CD8-positive, alpha-beta memory T cell (primary cell): ENCODE data around the gene LHX2. TPM values are rescaled to one million over a fixed set of nuclear protein-coding genes. Genes with fewer than 3 reads are reported as not detected.

Experiments
- CTCF ChIA-PET: fragments of 350-600 bp; sonication (Branson Sonifier 250); formaldehyde crosslinking; loops from one replicate; lab custom pipeline; 2021; ENCODE audit warnings: antibody characterized with exemption; lab: Charles Lee
- POLR2A ChIA-PET: fragments of 350-600 bp; sonication (Branson Sonifier 250); formaldehyde crosslinking; loops from one replicate; lab custom pipeline; 2021; ENCODE audit warnings: antibody characterized with exemption; lab: Charles Lee
- DNase-seq, 5 donors: peaks; one replicate each; pipeline versions ENCODE4 v3.0.0 to v3.0.0-alpha.2; 2020 to 2022; ENCODE audit warnings: mixed read lengths in 1 of 5
- H3K27ac ChIP-seq: one replicate; pipeline ENCODE4 v1.7.0; 2013; ENCODE audit warnings: low read depth, mild to moderate bottlenecking, low read length, moderate library complexity
- H3K27me3 ChIP-seq: 2 replicates; pipeline ENCODE4 v1.7.0; 2013; ENCODE audit warnings: low read length, mild to moderate bottlenecking; ENCODE audit not compliant: insufficient read depth, poor library complexity, severe bottlenecking
- H3K36me3 ChIP-seq: 2 replicates; pipeline ENCODE4 v1.7.0; 2013; ENCODE audit warnings: mild to moderate bottlenecking, low read length, moderate library complexity; ENCODE audit not compliant: insufficient read depth
- H3K4me1 ChIP-seq: 2 replicates; pipeline ENCODE4 v1.7.0; 2013; ENCODE audit warnings: mild to moderate bottlenecking, low read length, moderate library complexity; ENCODE audit not compliant: insufficient read depth
- H3K4me3 ChIP-seq: 2 replicates; pipeline ENCODE4 v1.7.0; 2013; ENCODE audit warnings: mild to moderate bottlenecking, low read length
- H3K9me3 ChIP-seq: 2 replicates; pipeline ENCODE4 v1.7.0; 2013; ENCODE audit warnings: mild to moderate bottlenecking, low read length
- H3K27ac Mint-ChIP-seq, 8 donors: one replicate each; pipeline ENCODE4 v1.8.0; 2020 to 2021; ENCODE audit warnings: mixed read lengths in 8 of 8, mild to moderate bottlenecking in 6 of 8, inconsistent platforms in 3 of 8, moderate library complexity in 3 of 8
- H3K27me3 Mint-ChIP-seq, 2 donors: one replicate each; pipeline ENCODE4 v1.8.0; 2020 to 2021; ENCODE audit warnings: mixed read lengths in 2 of 2, mild to moderate bottlenecking in 1 of 2, moderate library complexity in 1 of 2
- H3K36me3 Mint-ChIP-seq, 3 donors: one replicate each; pipeline ENCODE4 v1.8.0; 2020 to 2021; ENCODE audit warnings: mixed read lengths in 3 of 3, inconsistent platforms in 1 of 3, mild to moderate bottlenecking in 1 of 3
- H3K4me1 Mint-ChIP-seq, 3 donors: one replicate each; pipeline ENCODE4 v1.8.0; 2020 to 2021; ENCODE audit warnings: mixed read lengths in 3 of 3, inconsistent platforms in 1 of 3, mild to moderate bottlenecking in 1 of 3
- H3K4me3 Mint-ChIP-seq, 7 donors: one replicate each; pipeline ENCODE4 v1.8.0; 2020 to 2021; ENCODE audit warnings: mixed read lengths in 7 of 7, mild to moderate bottlenecking in 6 of 7, moderate library complexity in 4 of 7, inconsistent platforms in 2 of 7
- H3K9me3 Mint-ChIP-seq, 5 donors: one replicate each; pipeline ENCODE4 v1.8.0; 2020 to 2022; ENCODE audit warnings: mixed read lengths in 5 of 5, mild to moderate bottlenecking in 3 of 5, moderate library complexity in 2 of 5, inconsistent platforms in 1 of 5
- polyA plus RNA-seq: library from polyadenylated mRNA; unstranded; fragments of 300-500 nt; fragmentation: Illumina TruSeq; gene quantifications from one replicate; pipeline ENCODE4 v1.2.3, GENCODE V29; 2021
- total RNA-seq, 2 experiments: library from RNA; stranded (reverse); gene quantifications; one replicate each; pipeline ENCODE4 v1.2.3, GENCODE V29; 2021

The LHX2 gene
- total and polyA plus RNA-seq, 3 experiments from 2014 or later, result not detected

DNA sequence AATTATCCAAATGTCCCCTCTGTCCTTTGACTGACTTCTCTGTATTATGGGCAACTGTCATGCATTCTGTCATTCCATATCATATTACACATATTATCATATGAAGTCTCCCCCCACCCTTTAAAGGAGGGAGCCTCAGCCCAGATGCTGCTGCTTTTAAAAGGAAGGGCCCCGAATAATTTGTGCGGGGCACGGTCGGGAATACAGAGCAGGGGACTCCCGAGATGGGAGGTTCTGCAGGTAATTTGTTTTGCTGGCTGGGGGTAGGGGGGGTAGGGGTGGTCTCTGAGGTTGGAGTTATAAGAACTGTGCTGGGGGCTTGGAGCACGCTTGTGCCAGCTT is 10.1 kb upstream of the LHX2 start:
- no peaks in the 10 kb centered on the region for H3K36me3 Mint-ChIP-seq
- CTCF ChIA-PET, result no interaction called here
- H3K4me3 ChIP-seq, result no peak overlapping the region
- H3K4me1 ChIP-seq, result peaks cover 16% of the 10 kb centered on the region
- H3K27ac ChIP-seq, result no peak overlapping the region
- H3K27ac Mint-ChIP-seq, result peak overlapping the region in 1 of 8 donors; percentile 9
- peaks cover 20 to 30% (median 29%) of the 10 kb centered on the region in 3 donors for H3K4me1 Mint-ChIP-seq
- no peak for DNase-seq
- H3K36me3 ChIP-seq, result no peaks in the 10 kb centered on the region
- H3K9me3 Mint-ChIP-seq, result peaks cover 0 to 2% (median 0%) of the 10 kb centered on the region in 5 donors
- H3K27me3 ChIP-seq, result peaks cover 67% of the 10 kb centered on the region
- POLR2A ChIA-PET, result no interaction called here
- peak overlapping the region in 4 of 7 donors; percentile 12 to 82 (median 34) for H3K4me3 Mint-ChIP-seq
- peaks cover 70 to 92% of the 10 kb centered on the region in 2 donors for H3K27me3 Mint-ChIP-seq
- no peaks in the 10 kb centered on the region for H3K9me3 ChIP-seq

DNA sequence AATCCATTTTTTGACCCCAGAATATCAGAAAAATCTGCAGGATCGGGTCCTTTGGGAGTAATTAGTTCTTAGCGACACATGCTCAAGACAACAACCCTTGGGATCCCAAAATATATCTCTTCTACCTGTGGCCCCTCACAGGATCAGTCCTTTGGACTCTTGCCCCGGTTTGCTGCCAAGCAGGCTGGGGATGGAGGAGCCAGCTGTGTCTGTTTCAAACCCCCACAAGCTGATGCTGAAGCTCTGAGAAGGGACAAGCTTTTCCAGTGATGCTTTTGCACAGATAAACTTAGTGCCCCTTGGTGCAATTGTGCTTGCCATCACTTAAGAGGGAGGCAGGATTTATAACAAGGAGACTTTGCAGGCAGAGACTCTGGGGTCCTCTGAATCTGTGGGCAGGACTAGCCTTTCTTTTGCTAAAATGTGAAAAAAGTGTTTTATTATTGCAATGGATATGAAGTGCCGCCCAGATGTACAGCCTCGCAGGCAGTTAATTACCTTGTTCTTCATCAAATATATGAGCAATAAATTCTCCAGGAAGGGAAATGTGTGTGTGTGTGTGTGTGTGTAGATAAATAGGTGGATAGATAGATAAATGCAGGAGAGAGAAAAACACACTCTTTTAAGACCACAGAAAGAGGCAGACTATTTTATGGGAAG is 9.6 kb upstream of the LHX2 start:
- no peak overlapping the region for H3K4me3 ChIP-seq
- Mint-ChIP-seq H3K27me3 (peaks cover 72 to 92% of the 10 kb centered on the region in 2 donors), H3K9me3 (peaks cover 0 to 2% (median 0%) of the 10 kb centered on the region in 5 donors), H3K27ac (no peak overlapping the region), H3K4me1 (peaks cover 22 to 30% (median 29%) of the 10 kb centered on the region in 3 donors), H3K36me3 (no peaks in the 10 kb centered on the region), H3K4me3 (peak overlapping the region in 1 of 7 donors; percentile 21)
- ChIA-PET CTCF (no interaction called here), POLR2A (no interaction called here)
- H3K27me3 ChIP-seq, result peaks cover 67% of the 10 kb centered on the region
- no peaks in the 10 kb centered on the region for H3K9me3 ChIP-seq
- no peak overlapping the region for H3K27ac ChIP-seq
- H3K36me3 ChIP-seq, result no peaks in the 10 kb centered on the region
- no peak for DNase-seq
- H3K4me1 ChIP-seq, result peaks cover 16% of the 10 kb centered on the region

DNA sequence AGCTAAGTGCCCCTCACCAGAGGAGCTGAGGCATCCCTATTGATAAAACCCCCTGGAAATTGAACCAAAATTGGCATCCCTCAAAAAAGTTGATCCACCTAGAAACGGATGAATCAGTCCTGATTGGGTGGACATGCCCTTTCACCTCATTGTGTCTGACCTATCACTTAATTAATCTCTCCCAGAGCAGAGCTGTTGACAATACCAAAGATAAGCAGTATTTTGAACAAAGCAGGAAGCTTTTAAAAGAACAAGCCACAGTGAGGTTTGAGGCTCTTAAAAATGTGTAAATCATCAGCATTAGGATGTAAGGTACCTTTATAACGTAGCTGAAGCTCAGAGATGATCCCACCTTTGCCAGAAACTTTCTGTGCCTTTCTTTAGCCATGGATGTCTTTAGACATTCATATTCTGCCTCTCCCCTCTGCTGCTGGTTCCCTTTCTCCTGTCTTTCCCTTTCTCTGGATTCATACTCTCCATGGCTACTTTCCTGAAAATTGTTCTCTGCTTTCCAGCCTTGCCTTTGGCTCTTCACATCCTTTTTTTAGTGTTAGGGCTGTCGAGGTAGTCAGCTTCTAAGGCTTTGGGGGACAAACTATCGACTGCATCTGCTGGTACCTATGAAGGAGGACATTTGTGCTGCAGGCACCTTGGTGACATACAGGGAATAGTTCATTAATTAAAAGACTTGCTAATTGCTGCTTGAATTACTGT is 7.8 kb upstream of the LHX2 start:
- peaks cover 15 to 20% (median 17%) of the 10 kb centered on the region in 3 donors for H3K4me1 Mint-ChIP-seq
- no peak overlapping the region for H3K4me3 ChIP-seq
- POLR2A ChIA-PET, result no interaction called here
- CTCF ChIA-PET, result interaction anchor here (1.5 kb wide), 1 partner anchor 37 kb away, joined by 3 read pairs; no protein-coding TSS in a partner anchor
- no peak overlapping the region for H3K27ac Mint-ChIP-seq
- peaks cover 58% of the 10 kb centered on the region for H3K27me3 ChIP-seq
- H3K36me3 ChIP-seq, result no peaks in the 10 kb centered on the region
- peaks cover 4% of the 10 kb centered on the region for H3K4me1 ChIP-seq
- no peak overlapping the region for H3K27ac ChIP-seq
- H3K9me3 ChIP-seq, result no peaks in the 10 kb centered on the region
- no peaks in the 10 kb centered on the region for H3K36me3 Mint-ChIP-seq
- H3K9me3 Mint-ChIP-seq, result no peaks in the 10 kb centered on the region
- H3K4me3 Mint-ChIP-seq, result no peak overlapping the region
- H3K27me3 Mint-ChIP-seq, result peaks cover 66 to 88% of the 10 kb centered on the region in 2 donors
- DNase-seq, result no peak

GRCh38 chr9:124004593-124004992 is 7.0 kb upstream of the LHX2 start:
- H3K27ac Mint-ChIP-seq, result no peak overlapping the region
- POLR2A ChIA-PET, result no interaction called here
- Histone ChIP-seq H3K4me3 (no peak overlapping the region), H3K9me3 (no peaks in the 10 kb centered on the region), H3K27me3 (peaks cover 58% of the 10 kb centered on the region), H3K36me3 (no peaks in the 10 kb centered on the region), H3K4me1 (no peaks in the 10 kb centered on the region), H3K27ac (no peak overlapping the region)
- no peaks in the 10 kb centered on the region for H3K9me3 Mint-ChIP-seq
- H3K4me1 Mint-ChIP-seq, result peaks cover 13 to 22% (median 15%) of the 10 kb centered on the region in 3 donors
- DNase-seq, result no peak
- H3K27me3 Mint-ChIP-seq, result peaks cover 68 to 90% of the 10 kb centered on the region in 2 donors
- CTCF ChIA-PET, result interaction anchor here (1.5 kb wide), 1 partner anchor 36 kb away, joined by 3 read pairs; no protein-coding TSS in a partner anchor
- no peak overlapping the region for H3K4me3 Mint-ChIP-seq
- no peaks in the 10 kb centered on the region for H3K36me3 Mint-ChIP-seq

- Histone ChIP-seq H3K27me3 (peaks cover 63% of the 10 kb centered on the region), H3K4me1 (no peaks in the 10 kb centered on the region), H3K9me3 (no peaks in the 10 kb centered on the region), H3K36me3 (no peaks in the 10 kb centered on the region), H3K27ac (no peak overlapping the region), H3K4me3 (no peak overlapping the region)
- Mint-ChIP-seq H3K27me3 (peaks cover 74 to 96% of the 10 kb centered on the region in 2 donors), H3K27ac (no peak overlapping the region), H3K4me3 (no peak overlapping the region), H3K36me3 (no peaks in the 10 kb centered on the region), H3K9me3 (no peaks in the 10 kb centered on the region), H3K4me1 (peaks cover 17 to 27% (median 21%) of the 10 kb centered on the region in 3 donors)
- CTCF ChIA-PET, result no interaction called here
- no peak for DNase-seq
- POLR2A ChIA-PET, result no interaction called here
Observed at GRCh38 chr9:124005029-124005771, 6.4 kb upstream of the LHX2 start.

DNA sequence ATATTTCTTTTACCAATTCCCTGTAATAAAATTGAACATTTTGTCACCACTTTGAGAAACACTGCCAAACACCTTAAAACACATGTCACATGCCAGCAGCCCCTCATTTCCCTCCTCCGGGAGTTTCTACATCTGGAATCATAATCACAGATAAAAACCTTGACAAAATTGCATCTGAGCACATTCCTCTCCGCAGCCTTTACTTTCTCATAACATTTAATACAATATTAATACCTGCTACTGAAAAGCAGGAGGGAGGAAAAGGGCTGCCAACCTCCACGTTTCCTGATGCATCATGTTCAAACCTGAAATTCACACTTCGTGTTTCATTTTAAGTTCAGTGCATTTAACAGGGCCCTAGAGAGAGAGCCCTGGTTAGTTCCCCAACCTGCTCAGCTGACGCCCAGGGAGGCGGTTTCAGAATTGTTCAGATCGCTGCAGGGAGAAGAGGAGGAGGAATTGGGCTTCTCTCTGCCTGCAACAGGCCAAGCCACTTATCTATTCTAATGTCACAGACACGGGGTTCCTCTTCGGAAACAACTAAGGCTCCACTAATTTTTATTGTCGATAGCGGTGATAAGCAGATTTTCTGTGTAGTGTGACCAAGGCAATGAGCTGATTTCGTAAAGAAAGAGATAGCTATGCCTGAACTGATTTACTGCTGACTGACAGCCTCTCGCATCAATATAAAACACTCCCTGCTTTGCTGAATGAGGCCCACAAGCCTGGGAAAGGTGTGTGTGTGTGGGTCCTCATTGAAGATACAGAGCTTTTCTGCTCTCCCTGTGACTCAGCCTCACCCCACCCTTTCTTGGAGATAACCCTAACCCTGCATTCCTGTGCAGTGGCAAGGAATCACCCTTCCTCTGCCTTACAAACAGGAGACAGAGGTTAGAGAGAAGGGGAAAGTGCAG is 4.9 kb upstream of the LHX2 start:
- no peak for DNase-seq

GRCh38 chr9:124007565-124008302 is 3.8 kb upstream of the LHX2 start:
- Mint-ChIP-seq H3K36me3 (no peaks in the 10 kb centered on the region), H3K27me3 (peaks cover 58 to 76% of the 10 kb centered on the region in 2 donors), H3K4me1 (peaks cover 16 to 27% (median 19%) of the 10 kb centered on the region in 3 donors), H3K9me3 (no peaks in the 10 kb centered on the region), H3K4me3 (peak overlapping the region in 6 of 7 donors; percentile 2 to 78 (median 28)), H3K27ac (peak overlapping the region in 2 of 8 donors; percentile 9 to 68)
- no peaks in the 10 kb centered on the region for H3K4me1 ChIP-seq
- no peaks in the 10 kb centered on the region for H3K9me3 ChIP-seq
- no peak overlapping the region for H3K4me3 ChIP-seq
- CTCF ChIA-PET, result no interaction called here
- H3K36me3 ChIP-seq, result no peaks in the 10 kb centered on the region
- POLR2A ChIA-PET, result no interaction called here
- peaks cover 53% of the 10 kb centered on the region for H3K27me3 ChIP-seq
- H3K27ac ChIP-seq, result no peak overlapping the region
- no peak for DNase-seq

More for the DNA sequence above, 4.9 kb upstream of the LHX2 start:
- H3K9me3 ChIP-seq, result no peaks in the 10 kb centered on the region
- H3K27me3 ChIP-seq, result peaks cover 59% of the 10 kb centered on the region
- H3K4me1 ChIP-seq, result no peaks in the 10 kb centered on the region
- no peak overlapping the region for H3K27ac Mint-ChIP-seq
- H3K4me1 Mint-ChIP-seq, result peaks cover 16 to 27% (median 19%) of the 10 kb centered on the region in 3 donors
- H3K4me3 Mint-ChIP-seq, result no peak overlapping the region
- ChIA-PET POLR2A (no interaction called here), CTCF (no interaction called here)
- no peak overlapping the region for H3K4me3 ChIP-seq
- no peak overlapping the region for H3K27ac ChIP-seq
- no peaks in the 10 kb centered on the region for H3K36me3 ChIP-seq
- no peaks in the 10 kb centered on the region for H3K9me3 Mint-ChIP-seq
- H3K36me3 Mint-ChIP-seq, result no peaks in the 10 kb centered on the region
- peaks cover 65 to 86% of the 10 kb centered on the region in 2 donors for H3K27me3 Mint-ChIP-seq
